ENCODE results near the gene NPHP4. TPM values are rescaled to one million over a fixed set of nuclear protein-coding genes. Genes with fewer than 3 reads are reported as not detected.

Gene NPHP4
- total and polyA plus RNA-seq, 10 of the 15 experiments (the other 5 are each of a cell fraction or from before 2014, with no cell fraction given), result 0.16 to 10.5 (median 3.1) TPM

GRCh38 chr1:5891736-5892135, 100.5 kb downstream of the NPHP4 start (continued):
- TF ChIP-seq CUX1 (IDR thresholded peaks at IDR 0.05; ENCODE audit: insufficient replicate concordance, low read depth, low read length), result no peak
- TF ChIP-seq TARDBP (IDR thresholded peaks at IDR 0.05; ENCODE audit: borderline replicate concordance), result no peak
- TF ChIP-seq RELA (IDR thresholded peaks at IDR 0.05; ENCODE audit: borderline replicate concordance, partially characterized antibody), result no peak
- no peak for TF ChIP-seq TCF7 (IDR thresholded peaks at IDR 0.05; ENCODE audit: borderline replicate concordance)
- TF ChIP-seq CEBPZ (IDR thresholded peaks at IDR 0.05; ENCODE audit: low read depth, low read length), result no peak
- TF ChIP-seq BCL3 (IDR thresholded peaks at IDR 0.05; ENCODE audit: borderline replicate concordance, insufficient read depth, low read depth, low read length, poor library complexity, severe bottlenecking), result no peak
- TF ChIP-seq IRF4 (IDR thresholded peaks at IDR 0.05; ENCODE audit: low read depth, low read length), result no peak
- TF ChIP-seq IRF5 (IDR thresholded peaks at IDR 0.05; ENCODE audit: borderline replicate concordance), result no peak
- no peak for TF ChIP-seq SRF (IDR thresholded peaks at IDR 0.05; ENCODE audit: low read depth in 2 of 2, low read length in 2 of 2)

All from GM12878 (cell line).